OCI-LY1 (cell line): Measurements from ENCODE around the gene CLCN7.

Experiments used
- H2AFZ ChIP-seq: fragments of 200-600 bp; sonication (generic), shearing (Covaris generic); 2 replicates; pipeline ENCODE4 v1.6.0; 2014; ENCODE audit warnings: antibody characterized with exemption, mild to moderate bottlenecking, low read length
- H3F3A ChIP-seq: fragments of 200-600 bp; sonication (generic), shearing (Covaris generic); 2 replicates; pipeline ENCODE4 v1.6.0; 2014; ENCODE audit warnings: mild to moderate bottlenecking, antibody characterized with exemption, low read length, moderate library complexity; ENCODE audit not compliant: insufficient read depth
- H3K27ac ChIP-seq: fragments of 200-600 bp; sonication (generic); 2 replicates; pipeline ENCODE4 v1.5.1; 2014; ENCODE audit warnings: low read length, mixed run types, mild to moderate bottlenecking, low read depth; ENCODE audit not compliant: poor library complexity, severe bottlenecking
- H3K27me3 ChIP-seq: fragments of 200-600 bp; sonication (generic); 2 replicates; pipeline ENCODE4 v1.6.0; 2014; ENCODE audit warnings: antibody characterized with exemption, mild to moderate bottlenecking, low read length, moderate library complexity; ENCODE audit not compliant: insufficient read depth
- H3K36me3 ChIP-seq: fragments of 200-600 bp; sonication (generic); 2 replicates; pipeline ENCODE4 v1.6.1; 2014; ENCODE audit warnings: mild to moderate bottlenecking, antibody characterized with exemption, low read length, moderate library complexity, mixed read lengths; ENCODE audit not compliant: insufficient read depth
- H3K4me1 ChIP-seq: fragments of 200-600 bp; sonication (generic); 2 replicates; pipeline ENCODE4 v1.5.1; 2014; ENCODE audit warnings: mild to moderate bottlenecking, low read length, moderate library complexity; ENCODE audit not compliant: insufficient read depth, severe bottlenecking
- H3K4me2 ChIP-seq: fragments of 200-600 bp; sonication (generic), shearing (Covaris generic); 2 replicates; pipeline ENCODE4 v1.6.1; 2014; ENCODE audit warnings: low read length
- H3K4me3 ChIP-seq: fragments of 200-600 bp; sonication (generic); 2 replicates; pipeline ENCODE4 v1.5.1; 2014; ENCODE audit warnings: low read length, low read depth, mild to moderate bottlenecking, mixed read lengths; ENCODE audit not compliant: poor library complexity, severe bottlenecking
- H3K79me2 ChIP-seq: fragments of 200-600 bp; shearing (Covaris generic); 2 replicates; pipeline ENCODE4 v1.6.1; 2016; ENCODE audit warnings: mixed run types, low read length, mixed read lengths; ENCODE audit not compliant: insufficient read depth
- H3K9ac ChIP-seq: fragments of 200-600 bp; sonication (generic), shearing (Covaris generic); 2 replicates; pipeline ENCODE4 v1.6.1; 2014; ENCODE audit warnings: mild to moderate bottlenecking, low read length, mixed read lengths
- H3K9me2 ChIP-seq: fragments of 200-600 bp; sonication (generic), shearing (Covaris generic); 2 replicates; pipeline ENCODE4 v1.6.1; 2014; ENCODE audit warnings: low read depth, mild to moderate bottlenecking, low read length, mixed read lengths
- H3K9me3 ChIP-seq: fragments of 200-600 bp; shearing (Covaris generic); 2 replicates; pipeline ENCODE4 v1.6.1; 2014; ENCODE audit warnings: low read length, mixed read lengths
- H4K20me1 ChIP-seq: fragments of 200-600 bp; sonication (generic), shearing (Covaris generic); 2 replicates; pipeline ENCODE4 v1.6.0; 2016; ENCODE audit warnings: mild to moderate bottlenecking, low read length; ENCODE audit not compliant: insufficient read depth
- CTCF ChIP-seq: fragments of 200-600 bp; sonication (generic), shearing (Covaris generic); IDR thresholded peaks from 2 replicates; pipeline ENCODE4 v1.5.1; 2017; ENCODE audit warnings: mild to moderate bottlenecking, antibody characterized with exemption, low read length, moderate library complexity, mixed read lengths
- EZH2 ChIP-seq: fragments of 200-600 bp; sonication (generic), shearing (Covaris generic); IDR thresholded peaks from 2 replicates; pipeline ENCODE4 v1.8.0; 2017; ENCODE audit warnings: borderline replicate concordance, mixed run types, mild to moderate bottlenecking, antibody characterized with exemption, low read length, moderate library complexity, mixed read lengths

The CLCN7 gene

GRCh38 chr16:1492082-1492922, 17.5 kb upstream of the CLCN7 start:
- TF ChIP-seq EZH2 (no peak), CTCF (no peak; the same call in 1 of the 2 replicates)
- H3K36me3 ChIP-seq = peaks cover 18% of the 10 kb centered on the region
- H3K27ac ChIP-seq = peak overlapping the region; percentile 3
- no peaks in the 10 kb centered on the region for H3K79me2 ChIP-seq
- no peaks in the 10 kb centered on the region for H3F3A ChIP-seq
- H3K9ac ChIP-seq = peak overlapping the region; percentile 68
- H3K9me2 ChIP-seq = no peaks in the 10 kb centered on the region
- H3K9me3 ChIP-seq = no peaks in the 10 kb centered on the region
- H3K4me1 ChIP-seq = peaks cover 18% of the 10 kb centered on the region
- H3K4me3 ChIP-seq = peak overlapping the region; percentile 82
- no peaks in the 10 kb centered on the region for H4K20me1 ChIP-seq
- H3K27me3 ChIP-seq = 0 out of 2 replicates have a peak, but pooled peaks cover 4% of the 10 kb centered on the region
- 0 out of 2 replicates have a peak overlapping the region, but pooled peaks have one; percentile 10 for H2AFZ ChIP-seq
- peak overlapping the region; percentile 85 for H3K4me2 ChIP-seq

- Histone ChIP-seq H3K4me1 (peaks cover 18% of the 10 kb centered on the region), H3K79me2 (no peaks in the 10 kb centered on the region), H4K20me1 (no peaks in the 10 kb centered on the region), H3K27me3 (peaks cover 10% of the 10 kb centered on the region; the same call in 1 of the 2 replicates), H3K4me3 (no peak overlapping the region), H3K27ac (no peak overlapping the region), H2AFZ (no peak overlapping the region), H3F3A (no peaks in the 10 kb centered on the region), H3K9me3 (no peaks in the 10 kb centered on the region), H3K9me2 (no peaks in the 10 kb centered on the region), H3K4me2 (no peak overlapping the region), H3K9ac (no peak overlapping the region), H3K36me3 (peaks cover 10% of the 10 kb centered on the region; the same call in 1 of the 2 replicates)
- TF ChIP-seq CTCF = peak; percentile 19; the same call in 1 of the 2 replicates
- TF ChIP-seq EZH2 = no peak
Observed at GRCh38 chr16:1491327-1491726, 16.5 kb upstream of the CLCN7 start.

- Histone ChIP-seq H3K9me2 (no peaks in the 10 kb centered on the region), H3K27me3 (peaks cover 10% of the 10 kb centered on the region; the same call in 1 of the 2 replicates), H3K9me3 (no peaks in the 10 kb centered on the region), H3F3A (no peaks in the 10 kb centered on the region), H2AFZ (no peak overlapping the region), H3K4me1 (peaks cover 10% of the 10 kb centered on the region), H3K27ac (no peak overlapping the region), H3K79me2 (no peaks in the 10 kb centered on the region), H3K4me2 (no peak overlapping the region), H3K9ac (no peak overlapping the region), H4K20me1 (no peaks in the 10 kb centered on the region), H3K36me3 (no peaks in the 10 kb centered on the region), H3K4me3 (no peak overlapping the region)
- TF ChIP-seq CTCF = no peak
- TF ChIP-seq EZH2 = no peak
Observed at GRCh38 chr16:1489077-1489476, 14.2 kb upstream of the CLCN7 start.
